Karpas-422 (cell line): ENCODE results near the gene ZBTB16. TPM values are rescaled to one million over a fixed set of nuclear protein-coding genes. Genes with fewer than 3 reads are reported as not detected.

ENCODE experiments used
- DNase-seq: peaks from one replicate; pipeline ENCODE4 v3.0.0-alpha.2; 2015
- H2AFZ ChIP-seq: fragments of 200-600 bp; sonication (generic); 2 replicates; pipeline ENCODE4 v1.6.1; 2014; ENCODE audit warnings: antibody characterized with exemption, low read length, mixed read lengths
- H3K27ac ChIP-seq: fragments of 200-600 bp; sonication (generic); 2 replicates; pipeline ENCODE4 v1.5.1; 2014; ENCODE audit warnings: mild to moderate bottlenecking, low read length, moderate library complexity
- H3K27me3 ChIP-seq: fragments of 200-600 bp; sonication (generic); 2 replicates; pipeline ENCODE4 v1.6.1; 2014; ENCODE audit warnings: low read length, mixed read lengths
- H3K36me3 ChIP-seq: fragments of 200-600 bp; sonication (generic); 2 replicates; pipeline ENCODE4 v1.6.1; 2014; ENCODE audit warnings: low read length, mixed read lengths; ENCODE audit not compliant: insufficient read depth
- H3K4me1 ChIP-seq: fragments of 200-600 bp; sonication (generic); 2 replicates; pipeline ENCODE4 v1.6.1; 2014; ENCODE audit warnings: mild to moderate bottlenecking, low read length, mixed read lengths
- H3K4me2 ChIP-seq: fragments of 200-600 bp; sonication (generic); 2 replicates; pipeline ENCODE4 v1.6.1; 2014; ENCODE audit warnings: low read length, low read depth, mild to moderate bottlenecking; ENCODE audit not compliant: poor library complexity, severe bottlenecking
- H3K4me3 ChIP-seq: fragments of 200-600 bp; sonication (generic); 2 replicates; pipeline ENCODE4 v1.5.1; 2014; ENCODE audit warnings: mild to moderate bottlenecking, antibody characterized with exemption, low read length, mixed read lengths
- H3K79me2 ChIP-seq: fragments of 200-600 bp; sonication (generic); 2 replicates; pipeline ENCODE4 v1.6.1; 2014; ENCODE audit warnings: mild to moderate bottlenecking, low read length, mixed read lengths
- H3K9ac ChIP-seq: fragments of 200-600 bp; sonication (generic); 2 replicates; pipeline ENCODE4 v1.6.0; 2014; ENCODE audit warnings: low read length
- H3K9me2 ChIP-seq: fragments of 200-600 bp; sonication (generic), shearing (Covaris generic); replicated peaks from 2 replicates; pipeline ENCODE4 v1.6.0; 2014; ENCODE audit warnings: mild to moderate bottlenecking, low read length, moderate library complexity; ENCODE audit not compliant: insufficient read depth
- H3K9me3 ChIP-seq: fragments of 300-700, 200-600 bp; sonication (generic); 2 replicates; pipeline ENCODE4 v1.6.1; 2014; ENCODE audit warnings: low read length, mixed read lengths
- H4K20me1 ChIP-seq: fragments of 200-600 bp; sonication (generic); 2 replicates; pipeline ENCODE4 v1.6.1; 2014; ENCODE audit warnings: mild to moderate bottlenecking, antibody characterized with exemption, low read length, low read depth; ENCODE audit not compliant: insufficient read depth
- total RNA-seq: library from RNA; depleted of rRNA; stranded (reverse); fragments of >200 nt; shearing (Covaris generic); gene quantifications from 2 replicates; pipeline ENCODE4 v1.2.3, GENCODE V29; 2014; ENCODE audit warnings: low replicate concordance

The ZBTB16 gene
- total RNA-seq, 1 experiment from 2014 or later = not detected

- H3K36me3 ChIP-seq = no peaks in the 10 kb centered on the region
- no peaks in the 10 kb centered on the region for H3K4me1 ChIP-seq
- no peaks in the 10 kb centered on the region for H3K9me3 ChIP-seq
- H3K4me2 ChIP-seq = no peak overlapping the region
- no peak overlapping the region for H3K9ac ChIP-seq
- H3K27me3 ChIP-seq = no peaks in the 10 kb centered on the region
- no peak overlapping the region for H2AFZ ChIP-seq
- no peaks in the 10 kb centered on the region for H4K20me1 ChIP-seq
- no peak overlapping the region for H3K4me3 ChIP-seq
- no peaks in the 10 kb centered on the region for H3K79me2 ChIP-seq
- no peaks in the 10 kb centered on the region for H3K9me2 ChIP-seq
- H3K27ac ChIP-seq = no peak overlapping the region
- no peak for DNase-seq
Observed at GRCh38 chr11:114173843-114174242, 114.3 kb downstream of the ZBTB16 start.

DNA sequence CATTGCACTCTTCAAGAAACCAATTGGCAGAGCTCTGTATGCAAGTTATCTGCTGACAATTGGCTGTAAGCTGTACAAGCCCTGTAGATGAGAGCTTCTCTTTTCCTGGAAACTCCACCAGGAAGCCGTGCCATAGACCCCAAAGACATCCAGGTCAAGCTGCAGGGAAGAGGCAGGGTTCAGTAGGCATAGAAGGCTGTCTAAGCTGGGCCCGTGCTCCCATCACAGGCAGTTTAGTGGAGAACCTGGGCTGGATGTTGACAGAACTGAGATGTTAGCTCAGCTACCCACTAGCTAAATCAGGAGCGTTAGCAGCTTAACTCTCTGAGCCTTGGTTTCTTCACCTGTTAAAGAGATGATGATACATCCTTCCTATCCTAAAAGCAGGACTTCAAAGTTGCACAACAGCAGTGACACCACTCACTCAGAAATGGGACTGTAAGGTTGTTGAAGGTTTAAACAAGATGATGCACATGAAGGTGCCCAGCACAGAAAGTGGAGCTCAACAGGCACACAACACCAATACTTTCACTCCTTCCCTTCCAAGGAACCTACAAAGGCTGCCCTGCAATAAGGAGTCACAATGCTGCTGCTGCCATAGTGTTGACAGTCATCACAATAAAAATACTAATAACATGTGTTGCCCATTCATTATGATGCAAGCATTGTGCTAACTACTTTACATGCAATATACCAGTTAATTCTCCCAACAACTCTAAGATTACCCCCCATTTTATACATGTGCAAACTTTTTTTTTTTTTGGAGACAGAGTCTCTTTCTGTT lies 115.4 kb downstream of the ZBTB16 start:
- Histone ChIP-seq H3K79me2 (no peaks in the 10 kb centered on the region), H3K9ac (no peak overlapping the region), H3K4me2 (no peak overlapping the region), H4K20me1 (no peaks in the 10 kb centered on the region), H3K36me3 (no peaks in the 10 kb centered on the region), H3K9me3 (no peaks in the 10 kb centered on the region), H3K9me2 (no peaks in the 10 kb centered on the region), H3K4me1 (no peaks in the 10 kb centered on the region), H3K27ac (no peak overlapping the region), H3K27me3 (no peaks in the 10 kb centered on the region), H3K4me3 (no peak overlapping the region), H2AFZ (no peak overlapping the region)
- DNase-seq = no peak

DNA sequence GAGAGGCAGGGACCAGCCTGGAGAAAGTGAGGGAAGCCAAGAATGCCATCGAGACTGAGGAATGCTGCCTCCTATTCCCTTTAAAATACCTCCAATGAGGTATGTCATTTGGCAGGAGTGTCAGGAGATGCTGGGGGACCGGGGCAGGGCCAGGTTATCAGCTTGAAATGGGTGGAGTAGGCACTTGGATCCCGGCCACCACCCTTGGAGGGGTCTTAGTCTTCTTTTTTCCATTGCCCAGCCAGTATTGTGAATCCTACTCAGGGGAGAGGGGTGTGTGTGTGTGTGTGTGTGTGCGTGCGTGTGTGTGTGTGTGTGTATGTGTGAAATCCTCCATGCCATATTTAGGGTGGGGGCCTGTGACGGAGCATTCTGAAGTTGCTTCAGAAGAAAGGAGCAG lies 116.2 kb downstream of the ZBTB16 start:
- Histone ChIP-seq H3K79me2 (no peaks in the 10 kb centered on the region), H2AFZ (no peak overlapping the region), H4K20me1 (no peaks in the 10 kb centered on the region), H3K4me1 (no peaks in the 10 kb centered on the region), H3K9me2 (no peaks in the 10 kb centered on the region), H3K36me3 (no peaks in the 10 kb centered on the region), H3K4me3 (no peak overlapping the region), H3K27ac (no peak overlapping the region), H3K9ac (no peak overlapping the region), H3K9me3 (no peaks in the 10 kb centered on the region), H3K4me2 (no peak overlapping the region), H3K27me3 (no peaks in the 10 kb centered on the region)
- DNase-seq = no peak

DNA sequence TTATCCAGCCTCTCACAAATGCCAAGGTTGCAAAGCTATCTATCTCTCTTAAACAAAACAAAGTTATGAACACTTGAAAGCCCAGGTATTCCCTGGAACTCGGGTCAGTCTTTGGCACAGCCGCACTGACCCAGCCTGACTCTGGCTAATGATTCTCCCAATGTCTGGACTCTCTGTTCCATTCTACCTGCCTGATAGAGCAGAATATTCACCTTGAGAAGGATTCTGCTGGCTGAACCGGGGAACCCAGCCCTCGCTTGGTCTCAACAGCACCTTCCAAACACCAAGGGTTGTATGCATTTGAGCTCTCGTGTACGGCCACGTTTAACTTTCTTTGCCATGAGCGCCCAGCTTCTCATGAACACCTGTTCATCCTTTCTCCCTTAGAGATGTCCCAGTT lies 116.8 kb downstream of the ZBTB16 start:
- H4K20me1 ChIP-seq = no peaks in the 10 kb centered on the region
- no peaks in the 10 kb centered on the region for H3K27me3 ChIP-seq
- H3K36me3 ChIP-seq = no peaks in the 10 kb centered on the region
- no peak overlapping the region for H3K9ac ChIP-seq
- no peak overlapping the region for H3K27ac ChIP-seq
- no peak overlapping the region for H3K4me2 ChIP-seq
- H3K9me2 ChIP-seq = no peaks in the 10 kb centered on the region
- no peaks in the 10 kb centered on the region for H3K79me2 ChIP-seq
- H3K4me1 ChIP-seq = no peaks in the 10 kb centered on the region
- no peaks in the 10 kb centered on the region for H3K9me3 ChIP-seq
- no peak for DNase-seq
- H2AFZ ChIP-seq = no peak overlapping the region
- no peak overlapping the region for H3K4me3 ChIP-seq

DNA sequence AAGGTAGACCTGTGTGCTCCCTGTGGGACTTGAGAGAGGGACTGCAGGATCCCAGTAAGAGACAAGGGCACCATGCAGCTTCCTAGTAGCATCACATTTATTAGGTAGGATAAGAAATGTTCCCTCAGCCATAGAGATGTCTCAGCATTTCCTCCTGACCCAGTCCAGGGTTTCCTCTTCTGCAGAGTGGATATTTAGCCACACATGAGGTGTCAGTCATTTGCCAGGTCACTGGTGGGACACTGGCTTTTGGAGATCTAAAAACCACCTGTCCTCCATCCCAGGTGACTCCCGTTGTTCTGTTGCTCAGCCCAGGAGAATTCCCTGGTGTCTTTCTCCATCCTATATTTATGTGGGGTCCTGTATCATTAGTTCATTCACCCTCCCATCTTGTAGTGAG lies 119.1 kb downstream of the ZBTB16 start:
- Histone ChIP-seq H3K9me2 (no peaks in the 10 kb centered on the region), H2AFZ (no peak overlapping the region), H3K9ac (no peak overlapping the region), H3K27ac (no peak overlapping the region), H4K20me1 (no peaks in the 10 kb centered on the region), H3K36me3 (no peaks in the 10 kb centered on the region), H3K4me2 (no peak overlapping the region), H3K9me3 (no peaks in the 10 kb centered on the region), H3K4me3 (no peak overlapping the region), H3K4me1 (no peaks in the 10 kb centered on the region), H3K79me2 (no peaks in the 10 kb centered on the region), H3K27me3 (no peaks in the 10 kb centered on the region)
- DNase-seq = no peak

GRCh38 chr11:114179234-114179941 lies 119.9 kb downstream of the ZBTB16 start:
- Histone ChIP-seq H3K27me3 (no peaks in the 10 kb centered on the region), H3K4me2 (no peak overlapping the region), H3K9ac (no peak overlapping the region), H3K9me2 (no peaks in the 10 kb centered on the region), H3K79me2 (no peaks in the 10 kb centered on the region), H3K4me3 (no peak overlapping the region), H3K27ac (no peak overlapping the region), H2AFZ (no peak overlapping the region), H3K36me3 (no peaks in the 10 kb centered on the region), H3K4me1 (no peaks in the 10 kb centered on the region), H4K20me1 (no peaks in the 10 kb centered on the region), H3K9me3 (no peaks in the 10 kb centered on the region)
- no peak for DNase-seq

GRCh38 chr11:114180301-114181055 lies 121.0 kb downstream of the ZBTB16 start:
- H3K36me3 ChIP-seq = no peaks in the 10 kb centered on the region
- peak; percentile 51 for DNase-seq

GRCh38 chr11:114181195-114181594 lies 121.7 kb downstream of the ZBTB16 start:
- Histone ChIP-seq H3K36me3 (no peaks in the 10 kb centered on the region), H3K4me3 (no peak overlapping the region), H3K9me3 (no peaks in the 10 kb centered on the region), H3K9me2 (no peaks in the 10 kb centered on the region), H3K4me2 (no peak overlapping the region), H3K27me3 (no peaks in the 10 kb centered on the region), H3K79me2 (no peaks in the 10 kb centered on the region), H3K27ac (no peak overlapping the region), H3K4me1 (no peaks in the 10 kb centered on the region), H4K20me1 (no peaks in the 10 kb centered on the region), H2AFZ (no peak overlapping the region), H3K9ac (no peak overlapping the region)
- no peak for DNase-seq

More at GRCh38 chr11:114180301-114181055, 121.0 kb downstream of the ZBTB16 start:
- Histone ChIP-seq H3K9me3 (no peaks in the 10 kb centered on the region), H3K27ac (no peak overlapping the region), H3K4me2 (no peak overlapping the region), H3K27me3 (no peaks in the 10 kb centered on the region), H3K9ac (no peak overlapping the region), H3K9me2 (no peaks in the 10 kb centered on the region), H3K4me1 (no peaks in the 10 kb centered on the region), H2AFZ (no peak overlapping the region), H3K79me2 (no peaks in the 10 kb centered on the region), H4K20me1 (no peaks in the 10 kb centered on the region), H3K4me3 (no peak overlapping the region)
